Brain microvascular endothelial cell (primary cell): Measurements from ENCODE around the gene PPFIA1.

Experiments
- DNase-seq: peaks from one replicate; pipeline ENCODE4 v3.0.0-alpha.2; 2020
- H3K27ac ChIP-seq: fragments of 250-450 bp; sonication (Bioruptor Pico); 2 replicates; pipeline ENCODE4 v1.5.1; 2020; ENCODE audit warnings: mild to moderate bottlenecking, moderate library complexity
- H3K27me3 ChIP-seq: fragments of 250-450 bp; sonication (Bioruptor Pico); replicated peaks from 2 replicates; pipeline ENCODE4 v1.5.1; 2020; ENCODE audit warnings: mild to moderate bottlenecking
- H3K36me3 ChIP-seq: fragments of 250-450 bp; sonication (Bioruptor Pico); replicated peaks from 2 replicates; pipeline ENCODE4 v1.5.1; 2020; ENCODE audit warnings: mild to moderate bottlenecking
- H3K4me3 ChIP-seq: 2 replicates; pipeline ENCODE4 v1.5.1; 2011; ENCODE audit warnings: low read depth, mild to moderate bottlenecking, control low read depth, low read length, moderate library complexity
- in situ Hi-C: cut with HindIII; loops from 2 replicates; pipeline ENCODE4 v1.10.0; 2017; ENCODE audit warnings: low sequenced_read_pairs, low pct_ligation_motif_present
- TF ChIP-seq, protein P1 (sequence below): IDR thresholded peaks from 2 replicates; pipeline ENCODE4 v1.5.1; 2011; ENCODE audit warnings: low read depth, mild to moderate bottlenecking, moderate library complexity, low read length, control low read depth, inconsistent platforms; ENCODE audit errors: missing control alignments

The PPFIA1 gene

DNA sequence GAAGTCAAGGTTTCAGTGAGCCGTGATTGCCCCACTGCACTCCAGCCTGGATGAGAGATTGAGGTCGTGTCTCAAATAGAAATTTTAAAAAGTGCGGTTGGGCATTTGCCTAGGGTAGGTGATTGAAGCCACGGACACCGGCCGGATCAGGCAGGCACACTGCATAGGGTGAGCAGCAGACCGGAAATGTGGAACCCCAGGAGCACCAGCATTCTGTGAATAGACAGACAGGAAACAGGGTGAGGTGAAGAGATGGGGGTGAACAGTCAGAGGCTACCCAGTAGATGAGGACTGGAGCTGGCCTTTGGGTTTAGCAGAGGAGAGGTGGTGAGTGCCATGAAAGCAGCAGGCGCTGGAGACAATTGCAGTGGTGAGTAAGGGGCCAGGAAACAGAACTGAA is 43.5 kb downstream of the PPFIA1 start:
- Histone ChIP-seq H3K36me3 (peaks cover 7% of the 10 kb centered on the region), H3K27ac (no peak overlapping the region), H3K4me3 (no peak overlapping the region), H3K27me3 (no peaks in the 10 kb centered on the region)
- DNase-seq = no peak
- in situ Hi-C loops = no loop called here
- TF ChIP-seq, protein P1, sequence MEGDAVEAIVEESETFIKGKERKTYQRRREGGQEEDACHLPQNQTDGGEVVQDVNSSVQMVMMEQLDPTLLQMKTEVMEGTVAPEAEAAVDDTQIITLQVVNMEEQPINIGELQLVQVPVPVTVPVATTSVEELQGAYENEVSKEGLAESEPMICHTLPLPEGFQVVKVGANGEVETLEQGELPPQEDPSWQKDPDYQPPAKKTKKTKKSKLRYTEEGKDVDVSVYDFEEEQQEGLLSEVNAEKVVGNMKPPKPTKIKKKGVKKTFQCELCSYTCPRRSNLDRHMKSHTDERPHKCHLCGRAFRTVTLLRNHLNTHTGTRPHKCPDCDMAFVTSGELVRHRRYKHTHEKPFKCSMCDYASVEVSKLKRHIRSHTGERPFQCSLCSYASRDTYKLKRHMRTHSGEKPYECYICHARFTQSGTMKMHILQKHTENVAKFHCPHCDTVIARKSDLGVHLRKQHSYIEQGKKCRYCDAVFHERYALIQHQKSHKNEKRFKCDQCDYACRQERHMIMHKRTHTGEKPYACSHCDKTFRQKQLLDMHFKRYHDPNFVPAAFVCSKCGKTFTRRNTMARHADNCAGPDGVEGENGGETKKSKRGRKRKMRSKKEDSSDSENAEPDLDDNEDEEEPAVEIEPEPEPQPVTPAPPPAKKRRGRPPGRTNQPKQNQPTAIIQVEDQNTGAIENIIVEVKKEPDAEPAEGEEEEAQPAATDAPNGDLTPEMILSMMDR = no peak

DNA sequence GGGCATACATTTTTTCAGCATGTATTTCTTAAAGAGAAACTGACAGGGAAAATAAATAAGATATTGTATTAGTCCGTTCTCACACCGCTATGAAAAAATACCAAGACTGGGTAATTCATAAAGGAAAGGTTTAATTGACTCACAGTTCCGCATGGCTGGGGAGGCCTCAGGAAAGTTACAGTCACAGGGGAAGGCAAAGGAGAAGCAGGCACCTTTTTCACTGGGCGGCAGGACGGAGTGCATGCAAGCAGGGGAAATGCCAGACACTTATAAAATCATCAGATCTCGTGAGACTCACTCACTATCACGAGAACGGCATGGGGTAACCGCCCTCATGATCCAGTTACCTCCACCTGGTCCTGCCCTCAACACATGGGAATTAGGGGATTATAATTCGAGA is 44.2 kb downstream of the PPFIA1 start:
- Histone ChIP-seq H3K4me3 (no peak overlapping the region), H3K27me3 (no peaks in the 10 kb centered on the region), H3K27ac (no peak overlapping the region), H3K36me3 (peaks cover 14% of the 10 kb centered on the region)
- TF ChIP-seq, protein P1 = no peak
- DNase-seq = no peak
- in situ Hi-C loops = no loop called here

DNA sequence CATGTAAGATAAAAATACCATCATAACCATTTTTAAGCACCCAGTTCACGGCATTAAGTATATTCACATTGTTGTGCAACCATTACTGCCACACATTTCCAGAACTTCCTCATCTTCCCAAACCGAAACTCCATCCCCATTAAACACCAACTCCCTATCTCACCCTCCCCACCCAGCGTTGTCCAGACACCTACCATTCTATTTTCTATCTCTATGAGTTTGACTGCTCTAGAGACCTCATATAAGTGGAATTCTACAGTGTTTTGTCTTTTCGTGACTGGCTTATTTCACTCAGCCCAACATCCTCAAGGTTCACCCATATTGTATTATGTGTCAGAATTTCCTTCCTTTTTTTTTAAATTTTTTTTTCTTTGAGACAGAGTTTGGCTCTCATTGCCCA is 45.2 kb downstream of the PPFIA1 start:
- in situ Hi-C loops = no loop called here
- TF ChIP-seq, protein P1 = no peak
- no peak for DNase-seq
- Histone ChIP-seq H3K27ac (no peak overlapping the region), H3K27me3 (no peaks in the 10 kb centered on the region), H3K36me3 (peaks cover 16% of the 10 kb centered on the region), H3K4me3 (no peak overlapping the region)

DNA sequence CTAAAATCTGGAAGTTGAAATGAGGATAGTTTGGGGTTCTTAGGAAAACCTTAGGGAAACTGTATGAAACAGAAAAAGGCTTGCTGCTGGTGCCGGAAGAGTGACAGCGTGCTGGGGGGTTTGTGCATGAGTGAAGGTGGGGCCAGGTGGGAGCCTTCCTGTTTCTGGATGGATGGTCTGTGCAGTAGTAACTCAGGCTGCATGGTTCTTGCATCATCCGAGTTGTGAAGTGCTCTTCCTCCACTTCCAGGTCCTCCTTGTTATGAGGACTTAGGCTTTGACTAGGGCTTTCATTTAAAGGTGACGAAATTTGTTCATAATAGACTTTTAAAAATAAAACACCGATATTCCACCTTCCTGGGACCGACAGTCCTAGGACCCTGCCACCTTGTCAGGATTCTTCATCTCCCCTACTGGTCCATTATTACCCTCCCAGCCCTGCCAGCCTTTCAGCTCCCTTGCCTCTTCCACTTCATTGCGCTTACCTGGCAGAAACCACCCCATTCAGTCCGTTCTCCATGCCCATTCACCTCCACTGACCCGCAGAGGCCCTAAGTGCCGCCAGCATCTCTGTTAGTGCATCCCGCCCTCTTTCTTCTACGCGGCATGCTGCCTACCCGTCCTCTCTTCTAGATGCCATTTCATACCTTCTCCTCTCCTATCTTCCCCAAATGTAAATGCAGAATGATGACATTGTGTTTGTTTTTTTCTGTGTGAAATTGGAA is 47.3 kb downstream of the PPFIA1 start:
- TF ChIP-seq, protein P1 = no peak
- Histone ChIP-seq H3K36me3 (peaks cover 16% of the 10 kb centered on the region), H3K4me3 (no peak overlapping the region), H3K27me3 (no peaks in the 10 kb centered on the region), H3K27ac (no peak overlapping the region)
- no peak for DNase-seq
- in situ Hi-C loops = no loop called here

DNA sequence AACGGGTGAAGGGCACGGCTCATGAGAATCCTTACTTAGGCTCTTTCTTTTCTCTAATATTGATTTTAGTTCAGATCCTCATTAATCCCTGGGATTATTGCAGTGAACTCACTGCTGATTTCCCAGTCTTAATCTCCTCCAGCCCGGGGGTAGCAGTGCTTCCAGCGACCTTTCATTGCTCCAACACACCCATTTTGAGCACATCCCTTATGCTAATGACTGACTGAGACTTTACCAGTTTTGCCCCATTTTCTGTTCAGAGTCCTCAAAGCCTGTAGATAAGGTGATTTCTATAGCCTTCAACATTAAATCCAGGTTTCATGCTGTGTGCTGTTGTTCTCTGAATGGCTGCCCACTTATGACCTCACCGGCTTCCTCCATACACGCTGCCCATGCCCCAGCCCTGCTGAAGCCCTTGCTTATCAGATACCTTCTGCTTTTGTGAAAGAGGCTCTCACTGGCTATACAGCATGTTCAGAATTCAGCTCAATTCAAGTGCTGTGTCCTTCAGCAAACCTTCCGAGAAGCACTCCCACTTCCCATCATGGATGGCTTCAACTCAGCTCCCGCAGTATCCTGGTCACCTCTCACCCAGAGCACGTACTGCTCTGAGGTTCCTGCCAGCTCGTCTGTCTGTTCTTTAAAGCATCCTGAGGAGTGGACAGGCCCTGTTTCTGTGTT is 49.0 kb downstream of the PPFIA1 start:
- H3K27ac ChIP-seq = no peak overlapping the region

More for the DNA sequence above, 49.0 kb downstream of the PPFIA1 start:
- Histone ChIP-seq H3K36me3 (peaks cover 16% of the 10 kb centered on the region), H3K4me3 (no peak overlapping the region), H3K27me3 (no peaks in the 10 kb centered on the region)
- DNase-seq = no peak
- in situ Hi-C loops = no loop called here
- TF ChIP-seq, protein P1 = no peak
